ENCODE measurements around the gene CSF1.

DNA sequence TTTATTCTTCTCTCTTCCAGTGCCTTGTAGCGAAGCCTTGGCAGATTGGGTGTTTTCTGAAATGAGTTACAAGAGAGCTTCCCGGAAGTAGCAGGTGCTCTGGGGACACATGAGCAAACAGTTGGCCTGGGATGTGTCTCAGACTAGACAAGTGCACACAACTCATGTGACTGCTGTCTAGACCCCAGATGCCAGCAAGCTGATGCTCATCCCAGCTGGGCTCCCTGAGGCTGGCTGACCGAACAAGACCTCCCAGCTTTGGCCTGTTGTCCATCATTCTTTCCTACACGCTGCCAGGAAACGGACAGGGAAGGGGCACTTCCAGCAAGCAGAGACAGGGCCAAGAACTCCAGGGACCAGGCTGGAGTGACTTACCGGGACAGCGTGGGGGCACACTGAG is 18.7 kb upstream of the CSF1 start:
- TF ChIP-seq, protein P1, sequence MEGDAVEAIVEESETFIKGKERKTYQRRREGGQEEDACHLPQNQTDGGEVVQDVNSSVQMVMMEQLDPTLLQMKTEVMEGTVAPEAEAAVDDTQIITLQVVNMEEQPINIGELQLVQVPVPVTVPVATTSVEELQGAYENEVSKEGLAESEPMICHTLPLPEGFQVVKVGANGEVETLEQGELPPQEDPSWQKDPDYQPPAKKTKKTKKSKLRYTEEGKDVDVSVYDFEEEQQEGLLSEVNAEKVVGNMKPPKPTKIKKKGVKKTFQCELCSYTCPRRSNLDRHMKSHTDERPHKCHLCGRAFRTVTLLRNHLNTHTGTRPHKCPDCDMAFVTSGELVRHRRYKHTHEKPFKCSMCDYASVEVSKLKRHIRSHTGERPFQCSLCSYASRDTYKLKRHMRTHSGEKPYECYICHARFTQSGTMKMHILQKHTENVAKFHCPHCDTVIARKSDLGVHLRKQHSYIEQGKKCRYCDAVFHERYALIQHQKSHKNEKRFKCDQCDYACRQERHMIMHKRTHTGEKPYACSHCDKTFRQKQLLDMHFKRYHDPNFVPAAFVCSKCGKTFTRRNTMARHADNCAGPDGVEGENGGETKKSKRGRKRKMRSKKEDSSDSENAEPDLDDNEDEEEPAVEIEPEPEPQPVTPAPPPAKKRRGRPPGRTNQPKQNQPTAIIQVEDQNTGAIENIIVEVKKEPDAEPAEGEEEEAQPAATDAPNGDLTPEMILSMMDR (conservative IDR thresholded peaks at IDR 0.05): no peak
- no peak for TF ChIP-seq ZFX (IDR thresholded peaks at IDR 0.05)
